H54 (cell line): ENCODE results near the gene CHD6.

ENCODE experiments used
- DNase-seq: peaks from one replicate; pipeline ENCODE4 v3.0.0; 2011; ENCODE audit warnings: low spot score, mixed read lengths; ENCODE audit not compliant: insufficient read length
- FAIRE-seq: peaks from 3 replicates; lab custom pipeline; 2011; peaks lifted over from hg19 to GRCh38; lab: Jason Lieb, UNC
- POLR2A ChIP-seq: IDR thresholded peaks from 2 replicates; pipeline ENCODE4 v1.6.1; 2011; ENCODE audit warnings: low read depth, mild to moderate bottlenecking, low read length

The CHD6 gene

GRCh38 chr20:41367956-41368355 lies 250.2 kb downstream of the CHD6 start:
- no peak for TF ChIP-seq POLR2A
- DNase-seq (no peak), FAIRE-seq (no peak)

GRCh38 chr20:41367393-41367695 lies 250.8 kb downstream of the CHD6 start:
- FAIRE-seq: no peak
- no peak for TF ChIP-seq POLR2A

GRCh38 chr20:41366546-41367392 lies 251.4 kb downstream of the CHD6 start, which contains the start of gene EMILIN3:
Gene EMILIN3 (minus strand): TSS chr20:41366818. CDS start chr20:41366634, 184 bp downstream.
- FAIRE-seq (no peak), DNase-seq (no peak)
- TF ChIP-seq POLR2A: no peak

More at GRCh38 chr20:41367393-41367695, 250.8 kb downstream of the CHD6 start:
- DNase-seq: no peak

GRCh38 chr20:41365777-41366545 lies 252.2 kb downstream of the CHD6 start:
- no peak for FAIRE-seq
- no peak for TF ChIP-seq POLR2A
- no peak for DNase-seq

GRCh38 chr20:41364967-41365765 lies 253.0 kb downstream of the CHD6 start:
- FAIRE-seq (no peak), DNase-seq (no peak)
- no peak for TF ChIP-seq POLR2A

GRCh38 chr20:41364236-41364855 lies 253.8 kb downstream of the CHD6 start:
- FAIRE-seq (no peak), DNase-seq (no peak)
- TF ChIP-seq POLR2A: no peak

- FAIRE-seq (no peak), DNase-seq (no peak)
- no peak for TF ChIP-seq POLR2A
Observed at GRCh38 chr20:41363601-41364000, 254.6 kb downstream of the CHD6 start.

- DNase-seq (no peak), FAIRE-seq (no peak)
- no peak for TF ChIP-seq POLR2A
Observed at GRCh38 chr20:41362748-41363140, 255.4 kb downstream of the CHD6 start.

- no peak for FAIRE-seq
- no peak for DNase-seq
- no peak for TF ChIP-seq POLR2A
Observed at GRCh38 chr20:41361757-41362747, 256.1 kb downstream of the CHD6 start.

GRCh38 chr20:41360831-41361756 lies 257.1 kb downstream of the CHD6 start:
- no peak for DNase-seq
- no peak for FAIRE-seq
- no peak for TF ChIP-seq POLR2A

- TF ChIP-seq POLR2A: no peak
- DNase-seq (no peak), FAIRE-seq (no peak)
Observed at GRCh38 chr20:41359541-41360011, 258.6 kb downstream of the CHD6 start.
